Iris pigment epithelial cell (primary cell): Measurements from ENCODE around the gene RHOF.
"Not testable (repeated sequence)": the region's sequence is repeated elsewhere in the genome, so short reads cannot be mapped to it uniquely, and the experiment has no call there.

Experiments
- DNase-seq: peaks from one replicate; pipeline ENCODE4 v3.0.0-alpha.2; 2011; ENCODE audit warnings: low read depth

Gene RHOF

GRCh38 chr12:121748571-121749265, 44.8 kb downstream of the RHOF start:
- DNase-seq = peak; percentile 94

- no peak for DNase-seq
Observed at GRCh38 chr12:121748218-121748570, 45.3 kb downstream of the RHOF start.

- not testable (repeated sequence) for DNase-seq
Observed at GRCh38 chr12:121745545-121745944, 47.9 kb downstream of the RHOF start.

GRCh38 chr12:121741743-121742142, 51.7 kb downstream of the RHOF start:
- no peak for DNase-seq

GRCh38 chr12:121740847-121741246, 52.6 kb downstream of the RHOF start:
- DNase-seq = no peak

GRCh38 chr12:121738340-121738858, 55.1 kb downstream of the RHOF start:
- DNase-seq = no peak

GRCh38 chr12:121733849-121734248, 59.6 kb downstream of the RHOF start:
- no peak for DNase-seq

- DNase-seq = no peak
Observed at GRCh38 chr12:121731473-121731872, 62.0 kb downstream of the RHOF start.

- no peak for DNase-seq
Observed at GRCh38 chr12:121729021-121729420, 64.5 kb downstream of the RHOF start.
